Ectodermal cell (in vitro differentiated cells): ENCODE results near the gene HHATL.

ENCODE experiments used
- H3K27ac ChIP-seq: 2 replicates; pipeline ENCODE4 v1.7.0; 2013; ENCODE audit warnings: mild to moderate bottlenecking, low read depth, low read length; ENCODE audit not compliant: insufficient read depth, poor library complexity, severe bottlenecking
- H3K27me3 ChIP-seq: 2 replicates; pipeline ENCODE4 v1.7.0; 2013; ENCODE audit warnings: mild to moderate bottlenecking, low read length; ENCODE audit not compliant: insufficient read depth, control insufficient read depth, poor library complexity, severe bottlenecking
- H3K36me3 ChIP-seq: one replicate; pipeline ENCODE4 v1.7.0; 2013; ENCODE audit warnings: low read length; ENCODE audit not compliant: control insufficient read depth, insufficient read depth
- H3K4me1 ChIP-seq: one replicate; pipeline ENCODE4 v1.7.0; 2013; ENCODE audit warnings: low read length; ENCODE audit not compliant: control insufficient read depth, insufficient read depth
- H3K4me3 ChIP-seq: 2 replicates; pipeline ENCODE4 v1.7.0; 2013; ENCODE audit warnings: low read depth, low read length, control low read depth; ENCODE audit not compliant: insufficient read depth
- H3K9me3 ChIP-seq: 2 replicates; pipeline ENCODE4 v1.7.0; 2013; ENCODE audit warnings: mild to moderate bottlenecking, low read length, moderate library complexity; ENCODE audit not compliant: control insufficient read depth
- WGBS, 2 experiments: methylation state at CpG; one replicate each; pipeline ENCODE4 v1.1.7; 2013; ENCODE audit warnings: missing lambda C conversion rate in 2 of 2; 5-methylcytosine and 5-hydroxymethylcytosine counted together

Gene HHATL

GRCh38 chr3:42682301-42683070 is 20.1 kb downstream of the HHATL start:
- Histone ChIP-seq H3K27me3 (no peaks in the 10 kb centered on the region), H3K9me3 (no peaks in the 10 kb centered on the region), H3K36me3 (no peaks in the 10 kb centered on the region), H3K4me3 (no peak overlapping the region), H3K27ac (no peak overlapping the region), H3K4me1 (no peaks in the 10 kb centered on the region)
- 89 to 92% methylated on average over 12 of the region's 12 CpGs for WGBS, 2 experiments

- Histone ChIP-seq H3K4me3 (no peak overlapping the region), H3K9me3 (no peaks in the 10 kb centered on the region), H3K27ac (no peak overlapping the region), H3K27me3 (no peaks in the 10 kb centered on the region), H3K4me1 (no peaks in the 10 kb centered on the region), H3K36me3 (no peaks in the 10 kb centered on the region)
- 89 to 91% methylated on average over 8 to 9 of the region's 10 CpGs for WGBS, 2 experiments
Measured at GRCh38 chr3:42681361-42682038, 21.1 kb downstream of the HHATL start.

- Histone ChIP-seq H3K27me3 (no peaks in the 10 kb centered on the region), H3K4me1 (no peaks in the 10 kb centered on the region), H3K27ac (no peak overlapping the region), H3K9me3 (no peaks in the 10 kb centered on the region), H3K4me3 (no peak overlapping the region), H3K36me3 (no peaks in the 10 kb centered on the region)
- 92 to 94% methylated on average over 4 of the region's 4 CpGs for WGBS, 2 experiments
Measured at GRCh38 chr3:42680806-42681205, 21.8 kb downstream of the HHATL start.

DNA sequence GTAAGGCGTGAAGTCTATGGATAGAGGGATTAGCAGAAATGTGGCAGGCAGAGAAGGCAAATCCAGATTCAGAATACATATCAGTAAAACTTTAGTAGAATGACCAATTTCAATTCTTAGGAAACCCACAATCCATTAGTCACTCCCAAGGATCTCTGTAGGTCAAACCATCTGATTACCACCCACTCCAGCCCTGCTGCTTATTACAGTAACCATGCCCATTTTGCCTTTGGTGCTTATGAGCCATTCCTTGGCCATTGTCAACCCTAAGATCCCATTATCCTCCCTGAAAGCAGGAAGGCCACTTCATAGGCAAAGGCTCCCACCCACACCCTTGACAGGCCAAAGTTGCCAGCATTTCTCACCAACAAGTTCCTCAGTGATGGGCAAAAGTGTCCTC is 22.3 kb downstream of the HHATL start:
- H3K27ac ChIP-seq: no peak overlapping the region
- no peaks in the 10 kb centered on the region for H3K9me3 ChIP-seq
- no peaks in the 10 kb centered on the region for H3K36me3 ChIP-seq
- H3K27me3 ChIP-seq: no peaks in the 10 kb centered on the region
- WGBS, 2 experiments: 92 to 100% methylated on average over 1 of the region's 1 CpG
- no peak overlapping the region for H3K4me3 ChIP-seq
- H3K4me1 ChIP-seq: no peaks in the 10 kb centered on the region

DNA sequence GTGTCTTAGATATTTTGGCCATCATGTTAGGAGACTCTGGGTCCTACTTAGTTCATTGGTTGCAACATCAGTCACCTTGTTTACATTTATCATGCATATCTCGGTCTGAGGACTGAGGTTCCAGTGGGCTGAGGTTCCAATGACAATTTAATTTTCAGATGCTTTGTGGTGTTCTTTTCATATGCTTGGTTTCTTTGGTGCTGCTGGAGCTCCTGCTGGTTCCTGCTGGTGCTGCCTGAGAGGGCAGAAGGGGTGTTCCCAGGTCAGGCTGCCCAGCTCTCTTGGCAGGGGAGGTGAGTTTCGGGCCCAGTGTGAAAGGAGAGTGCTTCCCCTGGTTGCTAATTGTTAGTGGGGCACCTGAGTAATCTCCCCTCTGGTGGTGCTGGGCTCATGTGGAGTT is 24.2 kb downstream of the HHATL start:
- H3K9me3 ChIP-seq: no peaks in the 10 kb centered on the region
- no peaks in the 10 kb centered on the region for H3K36me3 ChIP-seq
- no peaks in the 10 kb centered on the region for H3K4me1 ChIP-seq
- no peak overlapping the region for H3K27ac ChIP-seq
- no peak overlapping the region for H3K4me3 ChIP-seq
- 82 to 84% methylated on average over 2 of the region's 2 CpGs for WGBS, 2 experiments
- no peaks in the 10 kb centered on the region for H3K27me3 ChIP-seq

DNA sequence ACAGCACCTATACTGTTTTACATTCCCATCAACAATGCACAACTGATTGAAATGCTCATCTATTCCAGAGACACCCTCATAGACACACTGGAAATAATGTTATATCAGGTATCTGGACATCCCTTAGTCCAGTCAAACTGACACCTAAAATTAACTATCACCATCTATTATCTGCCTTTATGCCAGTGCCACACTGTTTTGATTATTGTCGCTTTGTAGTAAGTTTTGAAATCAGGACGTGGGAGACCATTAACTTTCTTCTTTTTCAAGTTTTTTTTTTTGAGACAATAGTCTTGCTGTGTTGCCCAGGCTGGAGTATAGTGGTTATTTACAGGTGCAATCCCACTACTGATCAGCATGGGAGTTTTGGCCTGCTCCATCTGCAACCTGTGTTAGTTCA is 26.7 kb downstream of the HHATL start:
- Histone ChIP-seq H3K4me3 (no peak overlapping the region), H3K9me3 (no peaks in the 10 kb centered on the region), H3K36me3 (no peaks in the 10 kb centered on the region), H3K27me3 (no peaks in the 10 kb centered on the region), H3K4me1 (no peaks in the 10 kb centered on the region), H3K27ac (no peak overlapping the region)
- 91 to 93% methylated on average over 2 of the region's 2 CpGs for WGBS, 2 experiments

- Histone ChIP-seq H3K36me3 (no peaks in the 10 kb centered on the region), H3K9me3 (no peaks in the 10 kb centered on the region), H3K27ac (no peak overlapping the region), H3K4me3 (no peak overlapping the region), H3K4me1 (no peaks in the 10 kb centered on the region), H3K27me3 (no peaks in the 10 kb centered on the region)
- 90 to 100% methylated on average over 2 to 3 of the region's 3 CpGs for WGBS, 2 experiments
Measured at GRCh38 chr3:42674146-42674545, 28.5 kb downstream of the HHATL start.

DNA sequence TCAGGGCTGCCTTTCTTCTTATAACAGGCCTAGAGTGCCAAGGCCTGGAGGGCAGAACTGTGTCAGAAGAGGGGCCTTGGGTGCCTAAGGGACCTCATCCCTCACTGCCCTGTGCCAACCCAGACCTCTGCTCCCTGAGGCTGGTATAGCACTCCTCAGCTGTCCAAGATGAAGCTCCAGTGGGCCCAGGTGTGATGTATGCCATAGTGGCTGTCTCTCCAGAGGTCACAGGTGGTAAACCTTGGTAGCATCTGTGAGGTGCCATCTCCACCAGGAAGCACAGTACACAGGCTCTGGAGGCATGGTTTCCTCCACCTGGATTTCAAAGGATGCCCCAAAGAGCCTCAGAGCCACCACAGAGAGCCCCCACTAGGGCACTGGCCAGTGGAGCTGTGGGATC is 29.5 kb downstream of the HHATL start:
- Histone ChIP-seq H3K4me1 (no peaks in the 10 kb centered on the region), H3K36me3 (no peaks in the 10 kb centered on the region), H3K27ac (no peak overlapping the region), H3K27me3 (no peaks in the 10 kb centered on the region), H3K9me3 (no peaks in the 10 kb centered on the region), H3K4me3 (no peak overlapping the region)

GRCh38 chr3:42672515-42672914 is 30.1 kb downstream of the HHATL start:
- no peaks in the 10 kb centered on the region for H3K9me3 ChIP-seq
- no peak overlapping the region for H3K4me3 ChIP-seq
- no peaks in the 10 kb centered on the region for H3K27me3 ChIP-seq
- WGBS, 2 experiments: 90 to 95% methylated on average over 1 of the region's 1 CpG
- no peaks in the 10 kb centered on the region for H3K36me3 ChIP-seq
- no peak overlapping the region for H3K27ac ChIP-seq
- no peaks in the 10 kb centered on the region for H3K4me1 ChIP-seq

DNA sequence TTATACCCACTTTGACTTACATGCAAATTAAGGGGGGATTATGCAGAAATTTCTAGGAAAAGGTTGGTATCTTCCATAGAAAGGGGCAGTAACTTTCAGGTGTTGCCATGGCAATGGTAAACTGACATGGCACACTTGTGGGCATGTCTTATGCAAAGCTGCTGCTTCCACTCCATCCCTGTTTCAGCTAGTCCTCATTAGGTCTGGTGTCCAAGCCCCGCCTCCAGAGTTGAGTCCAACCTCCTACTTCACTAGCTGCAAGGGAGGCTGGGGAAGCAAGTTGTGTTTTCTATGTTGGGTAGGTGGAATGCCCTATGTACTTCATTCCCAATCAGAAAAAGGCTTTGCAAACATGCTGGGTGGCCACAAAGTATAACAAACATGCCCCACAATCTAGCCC is 31.9 kb downstream of the HHATL start:
- Histone ChIP-seq H3K36me3 (no peaks in the 10 kb centered on the region), H3K9me3 (no peaks in the 10 kb centered on the region), H3K27me3 (no peaks in the 10 kb centered on the region), H3K4me3 (no peak overlapping the region), H3K4me1 (no peaks in the 10 kb centered on the region), H3K27ac (no peak overlapping the region)
- 91% methylated on average over 1 of the region's 1 CpG; no CpG with 5 or more reads in 1 of the 2 experiments for WGBS, 2 experiments
